GM21381 (cell line): ENCODE results near the gene PLA2G5.

ENCODE experiments used
- ATAC-seq: cut with Tn5 transposase; IDR thresholded peaks from one replicate; pipeline ENCODE4 v1.9.1; 2021; ENCODE audit warnings: mild to moderate bottlenecking, moderate library complexity; ENCODE audit not compliant: unreplicated experiment

Gene PLA2G5

GRCh38 chr1:20089328-20090077, 19.5 kb downstream of the PLA2G5 start:
- ATAC-seq: no peak

GRCh38 chr1:20090119-20090518, 20.1 kb downstream of the PLA2G5 start:
- ATAC-seq: no peak

GRCh38 chr1:20090641-20091040, 20.6 kb downstream of the PLA2G5 start:
- ATAC-seq: no peak

- no peak for ATAC-seq
Observed at GRCh38 chr1:20093303-20093702, 23.3 kb downstream of the PLA2G5 start.

- ATAC-seq: no peak
Observed at GRCh38 chr1:20093940-20094391, 24.0 kb downstream of the PLA2G5 start.

- no peak for ATAC-seq
Observed at GRCh38 chr1:20095564-20096434, 25.8 kb downstream of the PLA2G5 start.

GRCh38 chr1:20096840-20097447, 26.9 kb downstream of the PLA2G5 start:
- no peak for ATAC-seq

GRCh38 chr1:20099533-20099932, 29.5 kb downstream of the PLA2G5 start:
- no peak for ATAC-seq

GRCh38 chr1:20100632-20101355, 30.8 kb downstream of the PLA2G5 start:
- no peak for ATAC-seq

GRCh38 chr1:20102875-20103274, 32.9 kb downstream of the PLA2G5 start:
- no peak for ATAC-seq

- no peak for ATAC-seq
Observed at GRCh38 chr1:20105856-20106255, 35.9 kb downstream of the PLA2G5 start.

GRCh38 chr1:20107351-20107750, 37.4 kb downstream of the PLA2G5 start:
- ATAC-seq: no peak

- no peak for ATAC-seq
Observed at GRCh38 chr1:20107796-20108195, 37.8 kb downstream of the PLA2G5 start.

- no peak for ATAC-seq
Observed at GRCh38 chr1:20108366-20109123, 38.6 kb downstream of the PLA2G5 start.

GRCh38 chr1:20109223-20109856, 39.3 kb downstream of the PLA2G5 start:
- no peak for ATAC-seq

GRCh38 chr1:20110679-20111078, 40.7 kb downstream of the PLA2G5 start:
- no peak for ATAC-seq

- ATAC-seq: no peak
Observed at GRCh38 chr1:20111452-20111851, 41.5 kb downstream of the PLA2G5 start.

- ATAC-seq: no peak
Observed at GRCh38 chr1:20112279-20113000, 42.4 kb downstream of the PLA2G5 start.

GRCh38 chr1:20114021-20114648, 44.1 kb downstream of the PLA2G5 start:
- no peak for ATAC-seq
